Transverse colon (tissue), 1 donor: Measurements from ENCODE around the gene RNGTT.

ENCODE experiments used
- EP300 ChIP-seq: sonication (generic); formaldehyde crosslinking; IDR thresholded peaks from one replicate; pipeline ENCODE4 v1.6.1; 2017; ENCODE audit warnings: antibody characterized with exemption, low read depth
- POLR2A ChIP-seq: fragments of 450-650 bp; IDR thresholded peaks from one replicate; pipeline ENCODE4 v1.6.1; 2016; ENCODE audit warnings: antibody characterized with exemption, mild to moderate bottlenecking, moderate library complexity

GRCh38 chr6:88655586-88655985, 307.8 kb downstream of the RNGTT start:
- TF ChIP-seq EP300 (no peak), POLR2A (no peak)
